Measurements from ENCODE around the gene TMEM51.

TMEM51 gene

GRCh38 chr1:15218287-15219279, 65.0 kb downstream of the TMEM51 start:
- peak; percentile 78 to 93 (median 85) for DNase-seq

- no peak for DNase-seq
These were observed 65.9 kb downstream of the TMEM51 start for GRCh38 chr1:15219280-15220023.

GRCh38 chr1:15220024-15220392, 66.5 kb downstream of the TMEM51 start:
- no peak for DNase-seq

GRCh38 chr1:15220825-15221431, 67.4 kb downstream of the TMEM51 start:
- DNase-seq, result no peak

- DNase-seq, result no peak
These were observed 69.2 kb downstream of the TMEM51 start for GRCh38 chr1:15222653-15223303.

GRCh38 chr1:15224259-15224869, 70.8 kb downstream of the TMEM51 start:
- DNase-seq, result peak; percentile 73 to 94 (median 87)

GRCh38 chr1:15224974-15225373, 71.4 kb downstream of the TMEM51 start:
- DNase-seq, result peak in 3 of 4 experiments; percentile 32 to 59 (median 46)

- DNase-seq, result no peak
These were observed 71.9 kb downstream of the TMEM51 start for GRCh38 chr1:15225461-15225860.

GRCh38 chr1:15226388-15227255, 73.1 kb downstream of the TMEM51 start:
- DNase-seq, result no peak

- DNase-seq, result peak in 3 of 4 experiments; percentile 23 to 67 (median 64)
These were observed 76.2 kb downstream of the TMEM51 start for GRCh38 chr1:15229707-15230131.

GRCh38 chr1:15231714-15232201, 78.2 kb downstream of the TMEM51 start:
- peak; percentile 61 to 89 (median 76) for DNase-seq

- DNase-seq, result no peak
These were observed 80.1 kb downstream of the TMEM51 start for GRCh38 chr1:15233689-15234088.

GRCh38 chr1:15236321-15236721, 82.8 kb downstream of the TMEM51 start:
- peak in 1 of 4 experiments; percentile 35 for DNase-seq

- peak in 3 of 4 experiments; percentile 38 to 83 (median 72) for DNase-seq
These were observed 83.2 kb downstream of the TMEM51 start for GRCh38 chr1:15236746-15237145.

- no peak for DNase-seq
These were observed 85.2 kb downstream of the TMEM51 start for GRCh38 chr1:15238789-15239188.

- DNase-seq, result no peak
These were observed 89.2 kb downstream of the TMEM51 start for GRCh38 chr1:15242766-15243165.

GRCh38 chr1:15243275-15244043, 89.9 kb downstream of the TMEM51 start:
- DNase-seq, result no peak

GRCh38 chr1:15244813-15245212, 91.3 kb downstream of the TMEM51 start:
- no peak for DNase-seq

- peak; percentile 66 to 84 (median 76) for DNase-seq
These were observed 92.2 kb downstream of the TMEM51 start for GRCh38 chr1:15245593-15246360.
